Neural crest cell (in vitro differentiated cells): ENCODE results near the gene LDB2. TPM values are rescaled to one million over a fixed set of nuclear protein-coding genes. Genes with fewer than 3 reads are reported as not detected.

Source experiments
- DNase-seq: peaks from one replicate; pipeline ENCODE4 v3.0.0; 2021; ENCODE audit warnings: low read depth, mixed read lengths, low spot score
- H3K27ac Mint-ChIP-seq: one replicate; pipeline ENCODE4 v1.8.0; 2021; ENCODE audit warnings: mild to moderate bottlenecking, mixed read lengths; ENCODE audit not compliant: unreplicated experiment
- H3K27me3 Mint-ChIP-seq: 2 replicates; pipeline ENCODE4 v1.8.0; 2021; ENCODE audit warnings: low read depth, mild to moderate bottlenecking, mixed read lengths
- H3K36me3 Mint-ChIP-seq: 2 replicates; pipeline ENCODE4 v1.8.0; 2021; ENCODE audit warnings: low read depth, mild to moderate bottlenecking, mixed read lengths
- H3K4me1 Mint-ChIP-seq: 2 replicates; pipeline ENCODE4 v1.8.0; 2021; ENCODE audit warnings: mixed read lengths
- H3K4me3 Mint-ChIP-seq: one replicate; pipeline ENCODE4 v1.8.0; 2021; ENCODE audit warnings: mild to moderate bottlenecking, mixed read lengths
- H3K9me3 Mint-ChIP-seq: 2 replicates; pipeline ENCODE4 v1.8.0; 2021; ENCODE audit warnings: mixed read lengths
- CTCF ChIP-seq: fragments of 200-600 bp; sonication (generic); conservative IDR thresholded peaks from 2 replicates; pipeline ENCODE4 v1.5.0; 2021; ENCODE audit warnings: antibody characterized with exemption, mild to moderate bottlenecking
- total RNA-seq: library from RNA; stranded (reverse); gene quantifications from 2 replicates; pipeline ENCODE4 v1.2.1, GENCODE V29; 2021

Gene LDB2
- total RNA-seq, 1 donor from 2014 or later = 12.7 TPM

- Mint-ChIP-seq H3K36me3 (peaks cover 5% of the 10 kb centered on the region), H3K4me1 (peaks cover 14% of the 10 kb centered on the region), H3K9me3 (no peaks in the 10 kb centered on the region), H3K27me3 (no peaks in the 10 kb centered on the region), H3K4me3 (no peak overlapping the region), H3K27ac (no peak overlapping the region)
- DNase-seq = no peak
- TF ChIP-seq CTCF = no peak
These were observed 164.9 kb downstream of the LDB2 start for GRCh38 chr4:16733509-16733908.

GRCh38 chr4:16732741-16733140, 165.7 kb downstream of the LDB2 start:
- peaks cover 14% of the 10 kb centered on the region for H3K4me1 Mint-ChIP-seq
- H3K4me3 Mint-ChIP-seq = no peak overlapping the region
- no peak for TF ChIP-seq CTCF
- H3K9me3 Mint-ChIP-seq = no peaks in the 10 kb centered on the region
- H3K27me3 Mint-ChIP-seq = no peaks in the 10 kb centered on the region
- no peak for DNase-seq
- peaks cover 5% of the 10 kb centered on the region for H3K36me3 Mint-ChIP-seq
- H3K27ac Mint-ChIP-seq = no peak overlapping the region

GRCh38 chr4:16731776-16732380, 166.6 kb downstream of the LDB2 start:
- Mint-ChIP-seq H3K4me3 (no peak overlapping the region), H3K9me3 (no peaks in the 10 kb centered on the region), H3K27ac (no peak overlapping the region), H3K36me3 (peaks cover 5% of the 10 kb centered on the region), H3K27me3 (no peaks in the 10 kb centered on the region), H3K4me1 (peaks cover 14% of the 10 kb centered on the region)
- DNase-seq = no peak
- no peak for TF ChIP-seq CTCF

- TF ChIP-seq CTCF = no peak
- H3K4me1 Mint-ChIP-seq = peaks cover 14% of the 10 kb centered on the region
- no peak overlapping the region for H3K4me3 Mint-ChIP-seq
- no peaks in the 10 kb centered on the region for H3K9me3 Mint-ChIP-seq
- peaks cover 3% of the 10 kb centered on the region for H3K36me3 Mint-ChIP-seq
- no peak for DNase-seq
- H3K27ac Mint-ChIP-seq = no peak overlapping the region
- H3K27me3 Mint-ChIP-seq = no peaks in the 10 kb centered on the region
These were observed 167.8 kb downstream of the LDB2 start for GRCh38 chr4:16730522-16731205.

GRCh38 chr4:16729336-16729735, 169.1 kb downstream of the LDB2 start:
- Mint-ChIP-seq H3K36me3 (peaks cover 6% of the 10 kb centered on the region), H3K27ac (peak overlapping the region; percentile 45), H3K4me1 (peaks cover 14% of the 10 kb centered on the region), H3K4me3 (no peak overlapping the region), H3K27me3 (no peaks in the 10 kb centered on the region), H3K9me3 (peaks cover 7% of the 10 kb centered on the region)
- DNase-seq = no peak
- no peak for TF ChIP-seq CTCF
